Chondrocyte (in vitro differentiated cells): ENCODE data around the gene RGS1. TPM values are rescaled to one million over a fixed set of nuclear protein-coding genes. Genes with fewer than 3 reads are reported as not detected.

Experiments
- DNase-seq: peaks from one replicate; pipeline ENCODE4 v3.0.0; 2021; ENCODE audit warnings: mixed read lengths, low spot score
- H3K27ac Mint-ChIP-seq: one replicate; pipeline ENCODE4 v1.8.0; 2021; ENCODE audit warnings: mild to moderate bottlenecking, moderate library complexity, mixed read lengths; ENCODE audit not compliant: unreplicated experiment
- H3K27me3 Mint-ChIP-seq: 2 replicates; pipeline ENCODE4 v1.8.0; 2021; ENCODE audit warnings: low read depth, mixed read lengths
- H3K36me3 Mint-ChIP-seq: 2 replicates; pipeline ENCODE4 v1.8.0; 2021; ENCODE audit warnings: low read depth, mixed read lengths
- H3K4me1 Mint-ChIP-seq: 2 replicates; pipeline ENCODE4 v1.8.0; 2021; ENCODE audit warnings: low read depth, mild to moderate bottlenecking, mixed read lengths
- H3K4me3 Mint-ChIP-seq: one replicate; pipeline ENCODE4 v1.8.0; 2021; ENCODE audit warnings: mild to moderate bottlenecking, moderate library complexity, mixed read lengths; ENCODE audit not compliant: unreplicated experiment
- H3K9me3 Mint-ChIP-seq: 2 replicates; pipeline ENCODE4 v1.8.0; 2021; ENCODE audit warnings: low read depth, mixed read lengths
- total RNA-seq: library from RNA; stranded (reverse); gene quantifications from 3 replicates; pipeline ENCODE4 v1.2.1, GENCODE V29; 2021
- TF ChIP-seq, protein P1 (sequence below): fragments of 200-600 bp; sonication (generic); IDR thresholded peaks from 2 replicates; pipeline ENCODE4 v1.5.0; 2021; ENCODE audit warnings: antibody characterized with exemption, mild to moderate bottlenecking, moderate library complexity

The RGS1 gene
- total RNA-seq, 1 donor from 2014 or later: not detected

DNA sequence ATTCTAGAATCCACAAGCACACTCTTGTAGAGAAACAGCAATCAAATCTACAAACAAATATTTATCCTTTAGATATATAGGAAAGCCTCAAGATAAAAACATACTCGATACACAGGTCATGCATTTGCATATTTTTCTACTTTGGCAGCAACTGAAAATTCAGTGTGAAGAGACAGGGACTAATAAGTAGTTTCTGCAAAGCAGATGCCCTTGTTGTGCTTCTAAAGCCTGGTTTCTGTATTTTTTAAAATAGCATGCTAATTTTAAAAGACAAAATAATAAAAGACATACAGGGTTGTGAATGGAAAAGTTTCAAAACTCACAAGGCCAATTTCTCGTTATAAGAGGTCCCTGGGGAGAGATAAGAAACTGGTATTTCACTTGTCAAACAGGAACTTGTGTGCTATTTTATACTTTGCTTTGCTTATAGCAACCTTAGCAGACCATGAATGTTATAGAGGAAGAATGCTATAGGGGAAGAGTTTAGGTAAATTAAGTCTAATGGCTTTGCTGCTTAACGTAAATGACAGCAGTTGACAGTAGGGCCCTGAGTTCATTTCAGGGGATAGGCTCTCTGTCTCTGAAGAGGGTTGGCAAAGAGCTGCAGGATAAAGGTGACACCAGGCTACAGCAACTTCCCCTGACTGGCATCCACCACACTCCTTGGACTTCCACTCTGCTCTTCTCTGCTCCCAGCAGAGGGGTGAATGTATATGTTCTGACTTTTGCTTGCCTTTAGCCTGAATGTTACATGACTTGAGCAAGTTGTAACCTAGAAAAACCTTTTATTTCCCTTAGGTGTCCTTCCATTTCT is 51.0 kb downstream of the RGS1 start:
- peaks cover 3% of the 10 kb centered on the region for H3K9me3 Mint-ChIP-seq
- no peak for DNase-seq

DNA sequence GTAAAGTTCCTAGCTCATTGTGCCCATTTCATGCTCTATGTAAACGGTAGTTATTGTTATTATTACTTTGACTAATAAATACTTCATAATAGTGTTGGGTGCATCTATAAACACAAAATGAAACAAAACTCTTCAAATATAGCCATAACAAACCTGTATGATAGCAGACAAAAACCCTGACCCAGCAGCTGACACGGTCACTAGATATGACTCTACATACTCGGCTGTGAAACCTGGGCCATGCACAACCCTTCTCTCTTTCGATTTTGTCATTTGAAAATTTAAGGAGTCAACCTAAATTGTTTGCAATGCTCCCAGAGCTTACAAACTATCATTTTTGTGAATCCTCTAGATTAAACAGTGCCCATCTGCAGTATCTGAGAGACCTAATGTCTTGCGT is 52.3 kb downstream of the RGS1 start:
- Mint-ChIP-seq H3K4me1 (peaks cover 13% of the 10 kb centered on the region), H3K9me3 (no peaks in the 10 kb centered on the region), H3K4me3 (no peak overlapping the region)

More for the DNA sequence above, 51.0 kb downstream of the RGS1 start:
- Mint-ChIP-seq H3K4me1 (peaks cover 13% of the 10 kb centered on the region), H3K4me3 (no peak overlapping the region), H3K36me3 (peaks cover 2% of the 10 kb centered on the region), H3K27ac (no peak overlapping the region), H3K27me3 (no peaks in the 10 kb centered on the region)
- TF ChIP-seq, protein P1, sequence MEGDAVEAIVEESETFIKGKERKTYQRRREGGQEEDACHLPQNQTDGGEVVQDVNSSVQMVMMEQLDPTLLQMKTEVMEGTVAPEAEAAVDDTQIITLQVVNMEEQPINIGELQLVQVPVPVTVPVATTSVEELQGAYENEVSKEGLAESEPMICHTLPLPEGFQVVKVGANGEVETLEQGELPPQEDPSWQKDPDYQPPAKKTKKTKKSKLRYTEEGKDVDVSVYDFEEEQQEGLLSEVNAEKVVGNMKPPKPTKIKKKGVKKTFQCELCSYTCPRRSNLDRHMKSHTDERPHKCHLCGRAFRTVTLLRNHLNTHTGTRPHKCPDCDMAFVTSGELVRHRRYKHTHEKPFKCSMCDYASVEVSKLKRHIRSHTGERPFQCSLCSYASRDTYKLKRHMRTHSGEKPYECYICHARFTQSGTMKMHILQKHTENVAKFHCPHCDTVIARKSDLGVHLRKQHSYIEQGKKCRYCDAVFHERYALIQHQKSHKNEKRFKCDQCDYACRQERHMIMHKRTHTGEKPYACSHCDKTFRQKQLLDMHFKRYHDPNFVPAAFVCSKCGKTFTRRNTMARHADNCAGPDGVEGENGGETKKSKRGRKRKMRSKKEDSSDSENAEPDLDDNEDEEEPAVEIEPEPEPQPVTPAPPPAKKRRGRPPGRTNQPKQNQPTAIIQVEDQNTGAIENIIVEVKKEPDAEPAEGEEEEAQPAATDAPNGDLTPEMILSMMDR: no peak

DNA sequence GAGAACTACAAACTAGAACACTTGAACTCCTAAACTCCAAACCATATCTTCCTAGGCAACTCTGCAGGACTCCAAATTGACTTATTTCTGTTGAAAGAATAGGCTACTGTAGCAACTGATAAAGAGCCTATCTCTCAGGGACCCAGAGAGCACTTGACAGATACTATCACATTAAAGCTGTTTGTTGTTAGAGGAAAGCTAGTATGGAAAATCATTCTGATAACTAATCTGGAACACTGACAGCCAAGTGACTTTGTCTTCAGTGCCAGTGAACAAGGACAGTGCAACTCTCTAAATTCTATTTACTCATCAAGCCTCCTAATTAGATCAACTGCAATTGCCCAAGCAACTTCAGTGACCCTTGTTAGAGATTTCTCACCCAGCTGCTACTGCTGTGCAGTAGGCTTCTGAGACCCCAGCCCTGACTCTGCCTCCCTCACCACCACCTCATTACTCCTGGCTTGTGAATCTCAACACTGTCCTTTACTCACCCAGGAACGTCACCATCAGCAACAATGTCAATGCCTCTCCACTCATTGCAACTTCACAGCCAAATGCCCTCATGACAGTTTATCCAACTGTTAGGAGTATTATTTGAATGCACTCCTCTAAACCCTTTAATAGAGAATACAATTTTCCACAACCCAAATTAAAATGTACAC is 53.0 kb downstream of the RGS1 start:
- no peak overlapping the region for H3K27ac Mint-ChIP-seq
- H3K4me1 Mint-ChIP-seq: peaks cover 13% of the 10 kb centered on the region
- no peaks in the 10 kb centered on the region for H3K9me3 Mint-ChIP-seq
- H3K36me3 Mint-ChIP-seq: no peaks in the 10 kb centered on the region
- H3K27me3 Mint-ChIP-seq: no peaks in the 10 kb centered on the region
- no peak overlapping the region for H3K4me3 Mint-ChIP-seq
- DNase-seq: no peak
- TF ChIP-seq, protein P1: no peak

More for the DNA sequence above, 52.3 kb downstream of the RGS1 start:
- TF ChIP-seq, protein P1: no peak
- Mint-ChIP-seq H3K27me3 (no peaks in the 10 kb centered on the region), H3K27ac (no peak overlapping the region), H3K36me3 (no peaks in the 10 kb centered on the region)
- no peak for DNase-seq

- H3K4me3 Mint-ChIP-seq: no peak overlapping the region
- H3K27ac Mint-ChIP-seq: no peak overlapping the region
- H3K4me1 Mint-ChIP-seq: peaks cover 13% of the 10 kb centered on the region
Measured at GRCh38 chr1:192629612-192630011, 54.0 kb downstream of the RGS1 start.

More at GRCh38 chr1:192629612-192630011, 54.0 kb downstream of the RGS1 start:
- H3K27me3 Mint-ChIP-seq: no peaks in the 10 kb centered on the region
- H3K36me3 Mint-ChIP-seq: no peaks in the 10 kb centered on the region
- H3K9me3 Mint-ChIP-seq: no peaks in the 10 kb centered on the region
- DNase-seq: no peak
- TF ChIP-seq, protein P1: no peak

Other genes starting within 250 kb of the RGS1 start
- gene RGS13, start 60.4 kb downstream of the RGS1 start, total RNA-seq: not detected in 3 replicates
- 22.0 to 42.9 TPM (median 22.8 TPM) in 3 replicates for gene RGS2, start 233.3 kb downstream of the RGS1 start, total RNA-seq